HL-60/S4 treated with retinoic acid at 250 ng/mL for 4 days and 3 days (cell line): ENCODE data around the gene NUDT21.
"Not testable (repeated sequence)": the region's sequence is repeated elsewhere in the genome, so short reads cannot be mapped to it uniquely, and the experiment has no call there.

ENCODE experiments used
- in situ Hi-C: fragments of 300-500 bp; cut with MboI; formaldehyde crosslinking; loops from 2 replicates; pipeline ENCODE4 v1.7.0; 2022; ENCODE audit warnings: low sequenced_read_pairs

NUDT21 gene

DNA sequence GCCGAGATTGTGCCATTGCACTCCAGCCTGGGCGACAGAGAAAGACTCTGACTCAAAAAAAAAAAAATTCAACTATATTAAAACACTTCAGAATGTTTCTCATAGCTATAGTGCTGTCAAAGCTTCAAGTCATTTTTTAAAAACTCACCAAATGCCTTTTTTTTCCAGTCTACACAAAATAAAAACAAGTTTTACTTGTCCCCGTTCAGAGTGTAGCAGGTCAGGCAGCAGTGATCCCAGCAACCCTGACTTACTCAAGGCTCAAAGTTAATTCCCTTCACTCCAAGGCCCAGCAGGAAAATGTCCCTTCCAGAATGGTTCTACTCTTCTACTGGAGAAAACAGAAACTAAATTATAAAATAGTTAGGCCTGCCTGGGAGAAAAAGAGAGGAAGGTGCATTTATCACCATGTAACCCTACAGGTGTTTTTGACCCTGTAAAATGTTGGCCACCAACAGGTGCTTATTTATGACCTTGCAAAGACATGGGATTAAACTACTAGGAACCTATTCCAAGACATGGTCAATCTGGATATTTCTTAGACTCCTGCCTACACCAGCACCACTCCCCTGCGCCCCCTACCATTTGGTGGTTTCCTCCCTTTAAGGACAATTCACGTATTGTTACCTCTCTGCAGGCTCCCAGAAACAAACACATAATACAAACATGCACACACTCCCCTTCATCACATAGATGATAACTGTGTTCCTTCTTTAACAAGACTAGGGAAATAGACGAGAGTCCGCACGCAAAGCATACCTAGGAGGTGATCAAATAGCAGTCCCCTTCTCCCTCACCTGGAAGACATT, 31.2 kb downstream of the NUDT21 start:
- in situ Hi-C loops: no loop called here

DNA sequence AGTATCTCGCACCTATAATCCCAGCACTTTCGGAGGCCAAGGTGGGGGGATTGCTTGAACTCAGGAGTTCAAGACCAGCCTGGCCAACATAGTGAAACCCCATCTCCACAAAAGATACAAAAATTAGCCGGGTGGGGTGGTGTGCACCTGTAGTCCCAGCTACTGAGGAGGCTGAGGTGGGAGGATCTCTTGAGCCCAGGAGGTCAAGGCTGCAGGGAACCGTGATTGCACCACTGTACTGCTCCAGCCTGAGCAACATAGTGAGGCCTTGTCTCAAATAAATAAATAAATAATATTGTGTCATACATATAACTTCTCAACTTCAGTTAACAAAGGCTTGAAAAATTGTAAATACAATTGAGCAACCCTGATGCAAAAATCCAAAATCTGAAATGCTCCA, 34.0 kb downstream of the NUDT21 start:
- in situ Hi-C loops: no loop called here

DNA sequence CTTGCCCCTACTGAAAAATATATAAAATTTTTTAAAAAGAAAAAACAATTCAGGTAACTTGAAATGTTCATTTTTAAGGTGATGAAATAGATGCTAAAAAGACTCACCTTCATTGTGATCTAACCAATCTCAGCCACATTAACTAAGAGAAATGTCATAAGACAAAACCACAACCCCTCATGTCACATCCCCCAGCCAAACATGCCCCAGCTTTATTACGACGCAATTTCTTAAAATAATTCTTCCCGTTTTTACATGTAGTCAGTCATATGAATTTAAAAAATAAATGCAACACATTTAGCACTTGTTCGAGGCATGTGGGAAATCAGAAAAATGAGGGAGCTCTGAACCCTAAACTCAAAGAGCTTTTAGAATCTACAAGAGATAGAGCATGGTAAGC, 35.3 kb downstream of the NUDT21 start:
- in situ Hi-C loops: no loop called here

DNA sequence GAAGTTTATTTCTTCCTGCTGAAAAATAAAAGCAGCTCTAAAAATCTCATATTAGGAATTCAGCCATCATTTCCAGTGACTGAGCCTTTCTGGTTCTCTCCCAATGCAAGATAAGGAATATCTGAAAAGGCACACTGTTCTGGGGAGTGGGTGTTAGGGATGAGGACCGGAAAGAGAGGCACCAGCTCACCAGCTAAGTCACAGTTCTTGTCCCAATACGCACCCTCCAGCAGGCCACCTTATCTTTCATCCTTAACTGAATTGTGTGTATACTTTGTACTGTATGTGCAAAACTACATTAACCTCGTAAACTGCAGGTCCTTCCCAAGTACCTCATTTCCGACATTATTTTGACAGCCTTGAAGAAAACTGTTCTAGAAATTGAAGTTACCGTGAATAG, 36.8 kb downstream of the NUDT21 start:
- in situ Hi-C loops: no loop called here

DNA sequence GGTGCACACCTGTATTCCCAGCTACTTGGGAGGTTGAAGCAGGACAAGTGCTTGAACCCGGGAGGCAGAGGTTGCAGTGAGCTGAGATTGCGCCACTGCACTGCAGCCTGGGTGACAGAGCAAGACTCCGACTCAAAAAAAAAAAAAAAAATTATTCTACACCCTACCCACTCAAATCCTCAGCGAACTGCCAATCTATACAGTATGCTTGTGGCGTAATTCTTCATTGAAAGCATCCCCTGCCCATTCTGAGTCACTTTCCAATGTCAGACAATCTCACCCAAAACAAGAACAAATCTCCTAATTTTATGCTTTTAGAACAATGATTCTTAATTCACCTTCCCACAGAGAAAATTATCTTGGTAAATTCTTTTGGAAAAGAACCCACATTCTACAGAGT, 37.8 kb downstream of the NUDT21 start:
- in situ Hi-C loops: no loop called here

DNA sequence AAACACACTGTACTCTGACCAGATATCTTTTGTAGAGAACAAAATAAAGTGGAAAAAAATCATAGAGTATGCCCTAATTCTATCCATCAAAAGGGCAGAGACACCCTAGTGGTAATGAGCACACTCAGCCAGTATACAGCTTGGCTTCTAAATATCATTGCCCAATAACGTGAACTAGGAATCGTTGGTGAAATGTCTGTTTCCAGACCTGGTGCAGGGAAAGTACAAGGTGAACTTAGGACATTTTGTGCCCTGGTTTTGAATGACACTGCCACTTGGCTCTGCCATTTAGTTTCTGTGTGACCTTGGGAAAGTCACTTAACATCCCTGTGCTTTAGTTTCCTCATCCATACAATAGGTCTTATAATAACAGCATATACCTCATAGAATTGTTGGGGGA, 39.5 kb downstream of the NUDT21 start:
- in situ Hi-C loops: no loop called here

DNA sequence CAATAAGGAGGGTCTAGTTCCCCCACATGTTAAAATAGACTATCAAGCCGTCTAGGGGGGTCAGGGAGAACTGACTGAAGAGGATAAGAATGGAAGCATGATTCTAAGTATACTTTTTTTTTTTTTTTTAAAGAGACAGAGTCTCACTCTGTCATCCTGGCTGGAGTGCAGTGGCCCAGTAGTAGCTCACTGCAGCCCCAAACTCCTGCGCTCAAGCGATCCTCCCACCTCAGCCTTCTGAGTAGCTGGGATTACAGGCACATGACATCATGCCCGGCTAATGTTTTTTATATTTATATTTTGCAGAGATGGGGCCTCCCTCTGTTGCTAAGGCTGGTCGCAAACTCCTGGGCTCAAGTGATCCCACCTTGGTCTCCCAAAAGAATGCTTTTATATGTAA, 40.0 kb downstream of the NUDT21 start:
- in situ Hi-C loops: no loop called here

DNA sequence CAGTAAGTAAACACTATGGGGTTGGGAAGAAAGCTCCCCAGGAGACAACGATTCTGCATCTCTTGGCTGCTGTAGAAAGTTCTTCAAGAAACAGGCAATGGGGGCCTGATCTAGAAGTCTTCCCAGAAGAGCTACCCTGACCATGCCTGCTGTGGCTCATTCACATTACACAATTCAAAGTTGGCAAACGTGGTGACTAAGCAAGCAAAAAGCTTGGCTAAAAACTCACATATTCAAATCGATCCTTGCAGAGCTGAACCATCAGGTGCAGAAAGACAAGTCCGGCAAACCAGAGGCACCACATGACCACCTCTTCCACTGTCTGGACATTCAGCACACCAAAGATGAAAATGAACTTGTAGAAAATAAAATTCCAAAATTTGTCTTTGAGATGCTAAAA, 41.9 kb downstream of the NUDT21 start:
- in situ Hi-C loops: no loop called here

DNA sequence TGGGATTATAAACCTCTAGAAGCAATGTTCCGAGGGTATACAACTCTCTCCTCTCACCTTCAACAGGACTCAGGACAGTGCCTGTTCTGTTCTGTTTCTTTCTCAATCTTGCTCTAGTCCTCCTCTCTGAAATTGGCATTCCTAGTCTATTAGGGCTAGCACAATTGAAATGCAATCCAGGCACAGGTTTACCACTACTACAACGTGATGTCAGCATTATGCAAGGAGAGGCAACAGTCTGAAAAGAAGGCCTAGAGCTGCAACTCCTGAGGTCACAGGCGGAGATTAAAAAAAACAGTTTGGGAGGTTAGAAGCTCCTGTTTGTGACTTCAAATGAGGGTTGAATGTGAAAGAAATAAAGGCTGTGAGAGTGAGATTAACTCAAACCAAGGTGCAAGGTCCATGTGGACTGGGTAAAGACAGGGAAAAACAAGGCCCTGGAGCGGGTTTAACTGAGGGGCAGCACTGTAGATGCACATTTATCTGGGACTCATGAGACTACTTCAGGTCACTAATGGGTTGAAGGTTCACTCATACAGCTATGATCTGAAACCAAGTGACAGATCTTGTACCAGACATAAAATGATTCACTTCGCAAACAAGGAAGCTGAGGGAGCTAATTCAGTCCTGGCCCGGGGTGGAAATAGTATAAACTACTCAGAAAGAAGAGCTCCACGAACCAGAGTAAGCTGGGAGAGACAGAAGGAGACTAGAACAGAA, 42.6 kb downstream of the NUDT21 start:
- in situ Hi-C loops: no loop called here

DNA sequence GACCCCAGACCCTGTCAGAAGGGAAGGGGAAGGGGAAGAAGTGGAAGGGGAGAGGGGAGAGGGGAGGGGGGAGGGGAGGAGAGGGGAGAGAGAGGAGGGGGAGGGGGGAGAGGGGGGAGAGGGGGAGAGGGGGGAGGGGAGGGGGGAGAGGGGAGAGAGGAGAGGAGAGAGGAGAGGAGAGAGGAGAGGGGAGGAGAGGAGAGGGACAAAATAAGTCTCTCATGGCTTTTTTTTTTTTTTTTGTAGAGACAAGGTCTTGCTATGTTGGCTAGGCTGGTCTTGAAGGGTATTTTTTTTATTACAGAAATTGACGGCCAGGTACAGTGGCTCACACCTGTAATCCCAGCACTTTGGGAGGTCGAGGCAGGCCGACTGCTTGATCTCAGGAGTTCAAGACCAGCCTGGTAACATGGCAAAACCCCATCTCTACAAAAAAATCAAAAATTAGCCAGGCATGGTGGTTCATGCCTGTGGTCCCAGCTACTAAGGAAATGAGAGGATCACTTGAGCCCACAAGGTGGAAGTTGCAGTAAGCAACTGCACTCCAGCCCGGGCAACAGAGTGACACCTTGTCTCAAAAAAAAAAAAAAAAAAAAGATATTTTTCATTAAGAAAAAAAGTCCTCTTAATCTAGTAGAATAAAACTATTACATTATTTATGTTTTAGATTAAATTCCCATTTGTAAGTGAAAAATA, 45.0 kb downstream of the NUDT21 start:
- in situ Hi-C loops: no loop called here

DNA sequence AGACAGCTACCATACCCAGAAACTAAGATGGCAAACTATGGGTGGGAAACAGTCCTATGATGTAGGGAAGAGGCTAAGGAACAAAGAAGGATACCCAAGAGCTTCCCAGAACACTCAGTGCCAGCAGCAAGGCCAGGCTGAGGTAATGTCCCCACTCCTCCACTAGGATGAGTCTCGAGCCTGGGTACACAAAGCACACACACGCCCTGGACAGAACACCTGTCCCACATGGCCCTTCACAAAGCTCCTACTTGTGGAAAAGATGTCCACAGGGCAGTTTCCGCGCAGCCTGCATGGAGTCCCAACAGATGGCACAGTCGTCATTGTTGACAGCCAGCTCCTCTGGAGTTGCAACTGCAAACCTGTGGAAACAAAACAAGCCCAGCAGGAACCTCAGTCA, 49.6 kb downstream of the NUDT21 start:
- in situ Hi-C loops: no loop called here

DNA sequence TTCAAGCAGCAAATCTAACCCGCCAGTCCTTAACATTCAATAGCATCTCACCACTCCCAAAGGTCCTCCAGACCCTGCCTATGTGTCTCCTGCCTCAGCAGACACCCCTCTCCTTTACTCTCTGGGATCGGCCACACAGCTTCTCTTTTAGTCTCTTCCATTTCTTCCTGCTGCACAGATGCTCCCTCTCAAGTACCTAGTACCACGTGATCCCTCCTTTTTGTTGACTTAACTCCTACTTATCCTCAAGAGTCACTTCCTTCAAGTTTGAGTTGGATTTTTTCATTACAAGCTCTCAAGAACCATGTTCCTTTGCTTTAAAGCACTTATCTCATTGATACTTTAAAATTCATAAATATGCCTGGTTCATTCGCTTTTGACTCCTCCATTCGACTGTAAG, 50.7 kb downstream of the NUDT21 start:
- in situ Hi-C loops: no loop called here

DNA sequence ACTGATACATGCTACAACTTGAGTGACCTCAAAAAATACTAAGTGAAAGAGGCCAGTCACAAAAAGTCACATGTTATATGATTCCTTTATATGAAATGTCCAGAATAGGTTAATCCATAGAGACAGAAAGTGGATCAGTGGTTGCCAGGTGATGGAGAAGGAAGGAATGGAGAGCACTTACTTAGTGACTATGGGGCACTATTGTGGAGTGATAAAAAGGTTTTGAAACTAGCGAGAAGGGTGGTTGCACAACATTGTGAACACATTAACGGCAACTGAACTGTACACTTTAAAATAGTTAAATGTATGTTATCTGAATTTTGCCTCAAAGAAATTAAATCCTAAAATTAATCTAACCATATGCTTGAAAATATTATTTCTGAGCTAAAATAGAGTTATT, 51.6 kb downstream of the NUDT21 start:
- in situ Hi-C loops: no loop called here

DNA sequence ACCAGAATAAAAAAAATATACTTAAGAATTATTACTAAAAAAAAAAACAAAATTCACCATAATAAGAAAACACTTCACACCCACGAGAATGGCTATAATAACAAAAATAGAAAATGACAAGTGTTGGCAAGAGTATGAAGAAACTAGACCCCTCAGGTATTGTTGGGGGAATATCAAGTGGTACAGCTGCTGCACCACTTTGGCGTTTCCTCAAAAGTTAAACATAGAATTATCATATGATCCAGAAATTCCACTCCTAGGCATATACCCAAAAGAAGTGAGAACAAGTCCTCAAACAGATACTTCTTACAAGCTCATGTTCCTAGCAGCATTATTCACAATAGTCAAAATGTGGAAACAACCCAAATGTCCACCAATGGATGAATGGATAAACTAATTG, 52.1 kb downstream of the NUDT21 start:
- in situ Hi-C loops: no loop called here

DNA sequence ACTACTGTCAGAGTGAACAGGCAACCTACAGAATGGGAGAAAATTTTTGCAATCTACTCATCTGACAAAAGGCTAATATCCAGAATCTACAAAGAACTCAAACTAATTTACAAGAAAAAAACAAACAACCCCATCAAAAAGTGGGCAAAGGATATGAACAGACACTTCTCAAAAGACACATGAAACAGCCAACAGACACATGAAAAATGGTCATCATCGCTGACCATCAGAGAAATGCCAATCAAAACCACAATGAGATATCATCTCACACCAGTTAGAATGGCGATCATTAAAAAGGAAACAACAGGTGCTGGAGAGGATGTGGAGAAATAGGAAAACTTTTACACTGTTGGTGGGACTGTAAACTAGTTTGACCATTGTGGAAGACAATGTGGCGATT, 54.4 kb downstream of the NUDT21 start:
- in situ Hi-C loops: not testable (repeated sequence)

DNA sequence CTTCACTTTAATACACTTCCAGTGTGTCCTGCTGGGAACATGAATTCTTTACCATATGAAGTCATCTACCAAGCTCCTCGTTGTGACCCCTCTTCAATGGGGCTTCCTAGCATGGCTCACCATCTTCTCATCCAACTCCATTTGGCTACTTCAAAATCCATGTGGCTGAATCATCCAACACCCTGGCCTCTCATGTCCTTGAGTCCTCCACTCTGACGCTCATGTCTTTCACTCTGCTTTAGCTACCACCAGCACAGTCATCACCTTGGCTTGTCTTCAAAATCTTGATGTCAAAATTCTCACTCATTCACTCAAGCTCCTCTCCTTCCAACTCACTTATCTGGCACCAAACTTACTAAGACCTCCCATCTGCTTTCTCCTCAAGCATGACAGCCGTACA, 61.6 kb downstream of the NUDT21 start:
- in situ Hi-C loops: no loop called here

DNA sequence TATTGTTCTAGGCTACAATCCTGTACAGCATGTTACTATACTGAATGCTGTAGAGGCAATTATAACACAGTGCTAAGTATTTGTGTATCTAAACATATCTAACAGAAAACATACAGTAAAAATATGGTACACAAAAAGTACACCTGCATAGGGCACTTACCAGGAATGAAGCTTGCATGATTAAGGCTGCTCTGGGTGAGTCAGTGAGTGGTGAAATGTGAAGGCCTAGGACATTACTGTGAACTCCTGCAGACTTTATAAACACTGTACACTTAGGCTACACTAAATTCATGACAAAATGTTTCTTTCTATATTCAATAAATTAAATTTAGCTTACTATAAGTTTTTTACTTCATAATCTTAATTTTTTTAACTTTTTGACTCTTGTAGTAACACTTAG, 62.9 kb downstream of the NUDT21 start:
- in situ Hi-C loops: no loop called here

DNA sequence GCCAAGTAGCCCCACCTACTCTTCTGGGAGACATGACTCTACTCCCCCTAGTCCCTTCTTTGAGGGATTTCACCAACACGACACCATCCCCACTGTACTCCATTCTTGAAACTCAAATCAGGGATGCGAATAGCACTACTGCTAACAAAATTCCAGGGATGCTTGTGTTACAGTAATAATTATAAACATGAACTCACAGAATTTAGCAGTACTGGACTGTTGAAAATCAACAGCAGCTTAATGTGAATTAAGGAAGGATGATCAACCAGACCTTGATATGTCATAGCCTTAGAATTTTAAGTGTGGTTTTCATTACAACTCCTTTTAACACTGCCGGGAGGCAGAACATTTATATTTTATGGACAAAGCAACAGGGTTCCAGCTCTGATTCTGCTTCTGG, 63.7 kb downstream of the NUDT21 start:
- in situ Hi-C loops: no loop called here

DNA sequence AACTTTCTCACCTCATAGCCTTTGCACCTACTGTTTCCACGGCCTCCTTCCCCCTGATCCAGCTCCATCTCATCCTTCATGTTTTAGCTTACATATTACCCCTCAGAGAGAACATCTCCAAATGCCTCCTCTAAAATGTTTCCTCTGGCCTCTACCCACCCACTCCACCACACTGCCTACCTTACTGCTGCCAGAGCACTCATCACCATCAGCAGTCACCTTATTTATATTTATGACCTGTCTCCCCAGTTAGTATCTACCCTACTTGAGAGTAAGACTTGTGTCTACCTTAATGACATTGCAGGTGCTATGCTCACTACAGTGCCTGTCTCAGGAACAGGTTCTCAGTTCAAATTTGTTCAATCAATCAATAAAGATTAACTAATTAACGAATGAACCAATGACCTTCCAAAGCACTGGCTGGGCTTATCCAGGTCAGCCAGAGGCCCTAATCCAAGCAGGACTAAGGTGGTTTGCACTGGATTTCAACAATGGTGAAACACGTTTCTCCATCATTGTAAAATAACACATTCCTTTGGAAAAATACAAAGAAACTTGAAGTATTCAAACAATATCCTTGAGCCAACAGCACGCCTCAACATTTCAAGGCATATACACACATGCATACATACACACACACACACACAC, 66.9 kb downstream of the NUDT21 start:
- in situ Hi-C loops: no loop called here

DNA sequence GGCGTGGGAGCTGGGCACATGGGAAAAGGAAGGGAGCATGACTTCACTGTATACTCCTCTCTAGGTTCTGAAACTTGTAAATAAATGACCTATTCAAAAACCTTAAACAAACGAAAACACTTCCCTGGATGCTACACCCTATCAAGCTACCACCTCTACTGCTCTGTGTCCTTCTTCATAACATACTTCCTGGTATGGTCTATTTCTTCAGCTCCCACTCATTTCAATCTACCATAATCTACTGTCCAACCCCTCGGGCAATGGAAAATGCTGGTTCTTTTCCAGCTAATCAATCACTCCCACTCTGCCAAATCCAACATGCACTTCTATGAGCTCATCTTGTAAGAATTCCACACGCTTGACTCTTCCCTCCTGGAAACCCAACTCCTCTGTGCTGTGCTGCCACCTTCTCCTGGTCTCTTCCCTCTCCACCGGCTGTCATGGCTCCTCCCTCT, 68.2 kb downstream of the NUDT21 start:
- in situ Hi-C loops: no loop called here

DNA sequence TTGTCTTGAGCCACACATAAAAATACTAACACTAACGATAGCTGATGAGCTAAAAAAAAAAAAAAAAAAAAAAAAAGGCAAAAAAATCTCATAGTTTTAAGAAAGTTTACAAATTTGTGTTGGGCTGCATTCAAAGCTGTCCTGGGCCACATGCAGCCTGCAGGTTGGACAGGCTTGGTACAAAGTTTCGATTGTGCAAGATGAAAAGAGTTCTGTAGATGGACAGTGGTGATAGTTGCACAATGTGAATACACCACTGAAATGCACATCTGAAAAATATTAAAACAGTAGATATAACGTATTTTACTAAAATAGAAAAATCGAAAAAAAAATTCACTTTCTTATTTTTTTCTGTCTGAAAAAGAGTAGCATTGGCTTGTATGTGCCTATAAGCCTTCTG, 68.7 kb downstream of the NUDT21 start:
- in situ Hi-C loops: no loop called here
